Coronary artery (tissue), 2 donors: ENCODE measurements around the gene DAB1.

ENCODE experiments used
- DNase-seq: peaks from one replicate; pipeline ENCODE4 v3.0.0-alpha.2; 2017; ENCODE audit warnings: low spot score
- H3K27ac ChIP-seq, 2 donors: fragments of 200-600 bp; sonication (generic); one replicate each; pipeline ENCODE4 v1.5.1; 2016 to 2019
- H3K4me3 ChIP-seq: fragments of 200-600 bp; sonication (generic); 2 replicates; pipeline ENCODE4 v1.5.1; 2016; ENCODE audit warnings: mild to moderate bottlenecking, moderate library complexity
- TF ChIP-seq, protein P1 (sequence below): fragments of 200-600 bp; sonication (generic); IDR thresholded peaks from one replicate; pipeline ENCODE4 v1.5.1; 2019; ENCODE audit warnings: antibody characterized with exemption

The DAB1 gene

DNA sequence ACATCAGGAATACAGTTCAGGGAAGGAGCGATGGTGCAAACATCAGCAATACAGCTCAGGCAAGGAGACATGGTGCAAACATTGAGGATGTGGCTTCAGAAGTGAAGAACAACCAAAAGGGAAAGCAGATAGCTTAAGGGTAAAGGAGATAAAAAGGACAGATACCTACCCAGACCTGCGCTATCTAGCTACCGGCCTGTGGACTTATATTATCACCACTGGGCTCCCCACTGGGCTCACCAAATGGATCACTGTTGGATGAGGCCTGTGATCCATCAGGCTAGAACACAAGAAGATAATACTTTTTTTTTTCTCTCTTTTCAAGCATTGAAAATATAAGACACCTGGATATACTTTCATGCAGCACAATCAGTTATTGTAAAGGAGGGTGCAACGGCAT, 413.3 kb downstream of the DAB1 start:
- Histone ChIP-seq H3K4me3 (no peak overlapping the region), H3K27ac (no peak overlapping the region)
- TF ChIP-seq, protein P1, sequence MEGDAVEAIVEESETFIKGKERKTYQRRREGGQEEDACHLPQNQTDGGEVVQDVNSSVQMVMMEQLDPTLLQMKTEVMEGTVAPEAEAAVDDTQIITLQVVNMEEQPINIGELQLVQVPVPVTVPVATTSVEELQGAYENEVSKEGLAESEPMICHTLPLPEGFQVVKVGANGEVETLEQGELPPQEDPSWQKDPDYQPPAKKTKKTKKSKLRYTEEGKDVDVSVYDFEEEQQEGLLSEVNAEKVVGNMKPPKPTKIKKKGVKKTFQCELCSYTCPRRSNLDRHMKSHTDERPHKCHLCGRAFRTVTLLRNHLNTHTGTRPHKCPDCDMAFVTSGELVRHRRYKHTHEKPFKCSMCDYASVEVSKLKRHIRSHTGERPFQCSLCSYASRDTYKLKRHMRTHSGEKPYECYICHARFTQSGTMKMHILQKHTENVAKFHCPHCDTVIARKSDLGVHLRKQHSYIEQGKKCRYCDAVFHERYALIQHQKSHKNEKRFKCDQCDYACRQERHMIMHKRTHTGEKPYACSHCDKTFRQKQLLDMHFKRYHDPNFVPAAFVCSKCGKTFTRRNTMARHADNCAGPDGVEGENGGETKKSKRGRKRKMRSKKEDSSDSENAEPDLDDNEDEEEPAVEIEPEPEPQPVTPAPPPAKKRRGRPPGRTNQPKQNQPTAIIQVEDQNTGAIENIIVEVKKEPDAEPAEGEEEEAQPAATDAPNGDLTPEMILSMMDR = no peak
- DNase-seq = no peak

DNA sequence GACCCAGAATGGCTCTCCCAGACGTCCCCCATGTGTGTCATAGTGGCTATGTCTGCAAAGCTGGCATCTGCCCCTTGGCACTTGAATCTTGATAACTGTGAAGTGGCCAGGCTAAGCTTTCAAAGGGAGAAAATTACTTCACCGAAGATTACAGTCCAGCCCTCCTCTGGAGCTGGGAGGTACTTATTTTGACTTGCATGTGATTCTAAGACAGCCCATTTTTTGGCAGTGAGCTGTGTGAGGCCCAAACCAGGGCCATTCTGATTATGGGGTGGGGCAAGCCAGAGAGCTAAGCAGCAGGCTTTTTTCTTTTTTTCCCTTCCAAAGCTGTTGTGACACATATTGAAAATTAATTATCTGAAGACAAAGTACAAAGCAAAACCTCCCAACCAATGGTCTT, 415.9 kb downstream of the DAB1 start:
- Histone ChIP-seq H3K27ac (no peak overlapping the region), H3K4me3 (no peak overlapping the region)
- TF ChIP-seq, protein P1 = no peak
- no peak for DNase-seq

DNA sequence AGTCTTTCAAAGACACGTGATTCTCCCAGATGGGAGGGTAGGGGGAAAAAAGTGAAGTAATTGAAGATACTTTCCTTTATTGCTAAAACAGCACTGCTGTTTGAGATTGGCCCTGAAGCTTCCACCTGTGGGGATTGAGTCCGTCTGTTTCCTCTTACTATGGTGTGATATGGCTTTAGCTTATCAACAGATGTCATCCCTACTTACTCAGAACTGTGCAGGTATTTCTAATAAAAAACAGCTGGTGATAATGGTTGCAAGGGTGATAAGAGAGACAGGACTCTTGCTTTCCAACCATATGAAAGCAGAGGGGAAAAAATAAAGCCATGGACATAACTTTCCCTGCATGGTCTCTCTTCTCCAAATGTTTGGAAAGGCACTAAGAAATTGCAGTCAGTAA, 416.4 kb downstream of the DAB1 start:
- DNase-seq = no peak
- TF ChIP-seq, protein P1 = no peak
- no peak overlapping the region for H3K27ac ChIP-seq
- H3K4me3 ChIP-seq = no peak overlapping the region

DNA sequence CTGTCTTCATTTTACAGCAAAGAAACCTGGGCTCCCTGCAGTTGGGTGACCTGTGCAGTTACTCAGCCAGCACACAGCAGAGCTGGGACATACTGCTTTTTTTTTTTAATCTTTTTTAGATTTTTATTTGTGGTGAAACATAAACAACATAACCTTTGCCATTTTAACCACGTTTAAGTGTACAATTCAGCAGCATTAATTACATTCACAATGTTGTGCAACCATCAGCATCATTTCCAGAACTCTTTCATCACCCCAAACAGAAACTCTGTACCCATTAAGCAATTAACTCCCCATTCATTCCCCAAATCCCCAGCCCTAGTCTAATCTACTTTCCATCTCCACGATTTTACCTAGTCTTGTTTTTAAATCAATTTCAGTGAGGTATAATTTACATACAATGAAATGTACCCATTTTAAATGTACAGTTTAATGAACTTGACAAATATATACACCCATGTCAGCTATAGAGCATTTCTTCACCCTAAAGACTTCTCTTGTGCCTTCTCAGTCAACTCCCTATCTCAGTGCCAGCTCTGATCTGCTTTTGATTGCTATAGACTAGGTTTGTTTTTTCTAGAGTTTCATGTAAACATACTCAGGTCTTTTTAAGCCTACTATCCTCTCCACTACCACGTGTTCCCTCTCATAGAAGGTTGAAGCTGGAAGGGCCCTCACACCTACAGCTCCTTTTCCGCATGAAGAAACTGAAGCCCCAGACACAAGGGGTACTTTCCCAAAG, 420.3 kb downstream of the DAB1 start:
- no peak overlapping the region for H3K27ac ChIP-seq
- no peak overlapping the region for H3K4me3 ChIP-seq
- no peak for DNase-seq
- TF ChIP-seq, protein P1 = no peak

DNA sequence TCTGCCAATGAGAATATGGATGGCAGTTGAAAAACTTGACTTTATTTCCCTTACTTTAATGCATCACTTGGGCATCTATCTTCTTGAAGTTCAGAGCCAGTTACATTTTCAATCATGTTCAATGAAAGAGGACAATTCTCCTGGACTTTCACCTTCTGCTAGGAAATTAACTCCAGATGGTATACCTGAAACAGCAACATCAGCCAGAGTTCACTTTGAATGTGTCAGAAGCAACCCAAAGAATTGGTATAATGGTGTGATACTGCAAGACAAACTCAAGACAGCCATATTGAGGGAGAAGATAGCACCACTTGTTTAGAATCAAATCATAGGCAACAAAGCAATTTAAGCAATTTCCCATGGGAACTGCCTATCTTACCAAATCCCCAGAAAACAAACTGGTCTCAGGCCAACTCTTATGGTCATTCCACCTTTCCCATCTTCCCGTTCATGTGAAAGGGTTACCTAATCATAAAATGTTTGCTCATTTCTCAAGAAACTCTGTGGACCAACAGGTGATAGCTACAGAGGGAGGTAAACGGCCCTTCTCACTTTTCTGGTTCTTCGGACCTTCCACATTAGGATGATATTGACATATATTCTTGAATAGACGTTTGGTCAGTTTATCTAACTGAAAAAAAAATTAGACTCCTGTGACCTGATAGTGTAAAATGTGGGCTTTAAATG, 428.3 kb downstream of the DAB1 start:
- TF ChIP-seq, protein P1 = no peak
- Histone ChIP-seq H3K27ac (no peak overlapping the region), H3K4me3 (no peak overlapping the region)
- DNase-seq = no peak

DNA sequence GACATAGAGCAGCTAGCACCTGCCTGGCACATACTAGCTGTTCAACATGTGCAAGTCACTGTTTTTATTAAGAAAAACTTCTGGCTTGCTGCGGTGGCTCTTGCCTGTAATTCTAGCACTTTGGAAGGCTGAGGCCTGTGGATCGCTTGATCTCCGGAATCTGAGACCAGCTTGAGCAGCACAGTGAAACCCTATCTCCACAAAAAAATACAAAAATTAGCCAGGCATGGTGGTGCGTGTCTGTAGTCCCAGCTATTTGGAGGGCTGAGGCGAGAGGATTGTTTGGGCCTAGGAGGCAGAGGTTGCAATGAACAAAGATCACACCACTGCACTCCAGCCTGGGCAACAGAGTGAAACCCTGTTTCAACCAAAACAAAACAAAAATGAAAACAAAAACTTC, 430.4 kb downstream of the DAB1 start:
- no peak overlapping the region for H3K4me3 ChIP-seq
- no peak overlapping the region for H3K27ac ChIP-seq
- TF ChIP-seq, protein P1 = no peak
- DNase-seq = no peak
